ENCODE measurements around the gene MOB2.

- no peak for TF ChIP-seq POLR2A (IDR thresholded peaks at IDR 0.05)
- TF ChIP-seq, protein P1, sequence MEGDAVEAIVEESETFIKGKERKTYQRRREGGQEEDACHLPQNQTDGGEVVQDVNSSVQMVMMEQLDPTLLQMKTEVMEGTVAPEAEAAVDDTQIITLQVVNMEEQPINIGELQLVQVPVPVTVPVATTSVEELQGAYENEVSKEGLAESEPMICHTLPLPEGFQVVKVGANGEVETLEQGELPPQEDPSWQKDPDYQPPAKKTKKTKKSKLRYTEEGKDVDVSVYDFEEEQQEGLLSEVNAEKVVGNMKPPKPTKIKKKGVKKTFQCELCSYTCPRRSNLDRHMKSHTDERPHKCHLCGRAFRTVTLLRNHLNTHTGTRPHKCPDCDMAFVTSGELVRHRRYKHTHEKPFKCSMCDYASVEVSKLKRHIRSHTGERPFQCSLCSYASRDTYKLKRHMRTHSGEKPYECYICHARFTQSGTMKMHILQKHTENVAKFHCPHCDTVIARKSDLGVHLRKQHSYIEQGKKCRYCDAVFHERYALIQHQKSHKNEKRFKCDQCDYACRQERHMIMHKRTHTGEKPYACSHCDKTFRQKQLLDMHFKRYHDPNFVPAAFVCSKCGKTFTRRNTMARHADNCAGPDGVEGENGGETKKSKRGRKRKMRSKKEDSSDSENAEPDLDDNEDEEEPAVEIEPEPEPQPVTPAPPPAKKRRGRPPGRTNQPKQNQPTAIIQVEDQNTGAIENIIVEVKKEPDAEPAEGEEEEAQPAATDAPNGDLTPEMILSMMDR (IDR thresholded peaks at IDR 0.05), result no peak
Measured at GRCh38 chr11:1510928-1511327, 24.3 kb upstream of the MOB2 start.

All from prostate gland (tissue), 2 donors.